GM12878 (cell line): ENCODE data around the gene PIM2.

Experiments used
- ASH2L ChIP-seq: fragments of 300-600, 200-600 bp; sonication (generic); IDR thresholded peaks from 2 replicates; pipeline ENCODE4 v1.6.1; 2017; ENCODE audit warnings: low read depth, mild to moderate bottlenecking, borderline replicate concordance
- ATF2 ChIP-seq: IDR thresholded peaks from 2 replicates; pipeline ENCODE4 v1.6.1; 2012; ENCODE audit warnings: low read length, inconsistent platforms
- ATF7 ChIP-seq: fragments of 450-650 bp; IDR thresholded peaks from 2 replicates; pipeline ENCODE4 v1.6.1; 2016; ENCODE audit warnings: low read depth, mild to moderate bottlenecking
- BHLHE40 ChIP-seq, 2 experiments: fragments of 450-650 bp in 1 of 2; IDR thresholded peaks; 2 replicates each; pipeline ENCODE4 v1.6.1; 2011 to 2017; ENCODE audit warnings: low read depth in 2 of 2, borderline replicate concordance in 1 of 2, improper control_type of control experiment in 1 of 2, low read length in 1 of 2, mild to moderate bottlenecking in 1 of 2
- BRCA1 ChIP-seq: IDR thresholded peaks from 2 replicates; pipeline ENCODE4 v1.6.1; 2011; ENCODE audit warnings: low read depth, low read length, improper control_type of control experiment
- CTCF ChIP-seq, 3 experiments: IDR thresholded peaks in 2 of 3; conservative IDR thresholded peaks in 1 of 3; 2 replicates each; pipeline ENCODE4 v1.5.1; 2011; ENCODE audit warnings: low read depth in 3 of 3, low read length in 3 of 3, mild to moderate bottlenecking in 3 of 3, control low read depth in 2 of 3, moderate library complexity in 2 of 3, inconsistent platforms in 1 of 3, mixed read lengths in 1 of 3; ENCODE audit not compliant: control insufficient read depth in 2 of 3, insufficient read depth in 1 of 3; ENCODE audit errors: extremely low read depth in 1 of 3
- FOXK2 ChIP-seq: fragments of 450-650 bp; IDR thresholded peaks from 2 replicates; pipeline ENCODE4 v1.6.1; 2017; ENCODE audit warnings: mild to moderate bottlenecking, moderate library complexity
- HCFC1 ChIP-seq: fragments of 150-350 bp; IDR thresholded peaks from 2 replicates; pipeline ENCODE4 v1.6.1; 2014; ENCODE audit warnings: low read length
- IRF4 ChIP-seq: IDR thresholded peaks from 2 replicates; pipeline ENCODE4 v1.6.1; 2011; ENCODE audit warnings: low read depth, low read length
- JUND ChIP-seq: IDR thresholded peaks from 2 replicates; pipeline ENCODE4 v1.6.1; 2012; ENCODE audit warnings: low read depth, mild to moderate bottlenecking, low read length, improper control_type of control experiment, moderate library complexity
- PBX3 ChIP-seq: IDR thresholded peaks from 2 replicates; pipeline ENCODE4 v1.6.1; 2011; ENCODE audit warnings: mild to moderate bottlenecking, low read depth, low read length, moderate library complexity; ENCODE audit not compliant: insufficient replicate concordance
- POLR2AphosphoS5 ChIP-seq: IDR thresholded peaks from 2 replicates; pipeline ENCODE4 v1.6.1; 2011; ENCODE audit warnings: mild to moderate bottlenecking, low read length, inconsistent platforms
- RCOR1 ChIP-seq: conservative IDR thresholded peaks from 2 replicates; pipeline ENCODE4 v1.6.1; 2012; ENCODE audit warnings: low read depth, low read length, improper control_type of control experiment
- ZNF622 ChIP-seq: fragments of 450-650 bp; IDR thresholded peaks from 2 replicates; pipeline ENCODE4 v1.6.1; 2017; ENCODE audit warnings: mild to moderate bottlenecking, inconsistent platforms

GRCh38 chrX:48901069-48901468, 17.8 kb downstream of the PIM2 start:
- TF ChIP-seq ATF7, result no peak
- no peak for TF ChIP-seq IRF4
- no peak for TF ChIP-seq ASH2L
- no peak for TF ChIP-seq CTCF (IDR thresholded peaks at IDR 0.05 in 2 of 3, conservative IDR thresholded peaks at IDR 0.05 in 1 of 3; ENCODE audit: control insufficient read depth in 2 of 3, extremely low read depth in 1 of 3, insufficient read depth in 1 of 3, low read depth in 3 of 3, low read length in 3 of 3)
- TF ChIP-seq JUND, result no peak
- no peak for TF ChIP-seq BHLHE40 (IDR thresholded peaks at IDR 0.05; ENCODE audit: borderline replicate concordance in 1 of 2, low read depth in 2 of 2, low read length in 1 of 2)
- TF ChIP-seq PBX3, result no peak
- no peak for TF ChIP-seq RCOR1
- no peak for TF ChIP-seq BRCA1
- no peak for TF ChIP-seq POLR2AphosphoS5
- TF ChIP-seq FOXK2, result no peak
- TF ChIP-seq ZNF622, result no peak
- TF ChIP-seq HCFC1, result no peak
- no peak for TF ChIP-seq ATF2
